ENCODE results near the gene KPNA6.
"Not testable (repeated sequence)": the region's sequence is repeated elsewhere in the genome, so short reads cannot be mapped to it uniquely, and the experiment has no call there.

Gene KPNA6

DNA sequence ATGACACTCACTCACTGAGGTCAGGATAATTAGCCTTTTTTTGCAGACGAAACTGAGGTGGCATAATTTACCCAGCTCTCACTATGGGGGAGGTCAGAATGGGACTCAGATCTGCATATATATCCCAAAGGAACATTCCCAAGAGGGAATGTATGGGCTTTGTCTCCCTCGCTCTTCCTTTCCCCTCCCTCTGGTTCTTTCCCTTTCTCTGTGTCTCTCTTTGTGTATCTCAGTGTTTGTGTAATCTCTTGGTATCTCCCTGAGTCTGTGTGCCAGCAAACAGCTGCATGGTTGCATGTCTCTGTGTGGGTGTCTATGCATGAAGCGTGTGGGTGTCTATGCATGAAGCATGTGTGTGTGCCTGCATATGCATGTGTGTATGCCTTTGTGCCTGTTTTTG lies 30.4 kb upstream of the KPNA6 start:
- no peak for DNase-seq (ENCODE audit: low spot score in 2 of 2)
- H3K27me3 ChIP-seq (ENCODE audit: low read depth), result no peaks in the 10 kb centered on the region
- in situ Hi-C loops (cut with MboI; ENCODE audit: low sequenced_read_pairs), result no loop called here
- H3K36me3 ChIP-seq (replicated peaks), result peaks cover 41% of the 10 kb centered on the region
- no peaks in the 10 kb centered on the region for H3K9me3 ChIP-seq
- no peak overlapping the region for H3K4me3 ChIP-seq
- peaks cover 3% of the 10 kb centered on the region; the same call in 1 of the 2 replicates for H3K4me1 ChIP-seq

DNA sequence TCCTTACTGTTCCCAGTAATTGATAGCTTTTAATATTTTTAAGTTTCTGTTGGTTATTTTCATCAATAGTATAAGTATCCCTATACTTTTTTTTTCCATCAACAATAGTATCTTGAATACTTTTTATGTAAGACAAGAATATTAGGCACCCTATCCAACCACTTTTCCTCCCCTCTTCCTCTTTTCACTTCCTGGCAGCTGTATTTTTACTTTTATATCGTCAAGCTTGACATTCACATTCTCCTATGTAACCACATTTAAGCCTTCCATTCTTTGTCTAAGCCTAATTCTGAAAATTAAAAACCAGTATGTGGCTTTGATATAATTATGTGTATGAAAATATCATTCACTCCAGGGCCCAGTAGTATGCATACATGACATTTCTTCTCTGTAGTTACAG lies 25.8 kb upstream of the KPNA6 start:
- H3K4me1 ChIP-seq, result no peaks in the 10 kb centered on the region
- in situ Hi-C loops (cut with MboI; ENCODE audit: low sequenced_read_pairs), result no loop called here
- no peaks in the 10 kb centered on the region for H3K9me3 ChIP-seq
- H3K4me3 ChIP-seq, result no peak overlapping the region
- H3K27me3 ChIP-seq (ENCODE audit: low read depth), result no peaks in the 10 kb centered on the region
- no peak for DNase-seq (ENCODE audit: low spot score in 2 of 2)
- H3K36me3 ChIP-seq (replicated peaks), result peaks cover 55% of the 10 kb centered on the region

DNA sequence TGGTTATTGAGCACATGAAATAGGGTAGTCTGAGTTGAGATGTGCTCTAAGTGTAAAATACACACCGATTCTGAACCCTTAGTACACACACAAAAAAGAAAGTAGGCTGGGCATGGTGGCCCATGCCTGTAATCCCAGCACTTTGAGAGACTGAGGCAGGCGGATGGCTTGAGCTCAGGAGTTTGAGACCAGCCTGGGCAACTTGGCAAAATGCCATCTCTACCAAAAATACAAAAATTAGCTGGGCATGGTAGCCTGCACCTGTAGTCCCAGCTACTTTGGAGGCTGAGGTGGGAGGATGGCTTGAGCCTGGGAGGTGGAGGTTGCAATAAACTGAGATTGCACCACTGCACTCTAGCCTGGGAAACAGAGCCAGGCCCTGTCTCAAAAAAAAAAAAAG lies 21.5 kb upstream of the KPNA6 start:
- DNase-seq (ENCODE audit: low spot score in 2 of 2); H3K27me3 ChIP-seq (ENCODE audit: low read depth); H3K9me3 ChIP-seq; H3K4me1 ChIP-seq; H3K4me3 ChIP-seq; in situ Hi-C loops (cut with MboI; ENCODE audit: low sequenced_read_pairs): not testable (repeated sequence)
- peaks cover 35% of the 10 kb centered on the region for H3K36me3 ChIP-seq (replicated peaks)

DNA sequence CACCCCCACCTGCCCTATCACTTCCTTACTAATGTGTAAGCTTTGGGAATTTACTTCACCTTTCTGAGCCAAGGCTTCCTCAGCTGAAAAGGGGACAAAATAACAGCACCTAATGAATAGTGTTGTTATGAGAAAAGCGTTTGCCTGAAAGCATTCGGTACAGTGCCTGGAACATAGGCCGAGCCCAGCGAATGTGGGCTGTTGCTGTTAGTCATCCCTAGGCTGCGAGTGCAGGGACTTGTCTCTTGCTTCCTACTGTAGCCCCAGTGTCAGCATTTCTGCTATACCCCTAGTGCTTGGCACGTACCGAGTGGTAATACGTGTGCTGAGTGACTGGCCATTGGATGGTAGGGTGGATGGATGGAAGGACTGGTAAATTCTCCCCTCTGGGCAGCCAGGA lies 16.7 kb upstream of the KPNA6 start:
- in situ Hi-C loops (cut with MboI; ENCODE audit: low sequenced_read_pairs), result no loop called here
- peaks cover 41% of the 10 kb centered on the region for H3K36me3 ChIP-seq (replicated peaks)
- H3K27me3 ChIP-seq (ENCODE audit: low read depth), result no peaks in the 10 kb centered on the region
- DNase-seq (ENCODE audit: low spot score in 2 of 2), result no peak
- H3K4me1 ChIP-seq, result no peaks in the 10 kb centered on the region
- no peaks in the 10 kb centered on the region for H3K9me3 ChIP-seq
- no peak overlapping the region for H3K4me3 ChIP-seq

GRCh38 chr1:32091591-32091990 lies 16.3 kb upstream of the KPNA6 start:
- DNase-seq (ENCODE audit: low spot score in 2 of 2), result no peak
- no peaks in the 10 kb centered on the region for H3K4me1 ChIP-seq
- in situ Hi-C loops (cut with MboI; ENCODE audit: low sequenced_read_pairs), result no loop called here
- H3K9me3 ChIP-seq, result no peaks in the 10 kb centered on the region
- no peak overlapping the region for H3K4me3 ChIP-seq
- H3K27me3 ChIP-seq (ENCODE audit: low read depth), result no peaks in the 10 kb centered on the region
- H3K36me3 ChIP-seq (replicated peaks), result peaks cover 40% of the 10 kb centered on the region

DNA sequence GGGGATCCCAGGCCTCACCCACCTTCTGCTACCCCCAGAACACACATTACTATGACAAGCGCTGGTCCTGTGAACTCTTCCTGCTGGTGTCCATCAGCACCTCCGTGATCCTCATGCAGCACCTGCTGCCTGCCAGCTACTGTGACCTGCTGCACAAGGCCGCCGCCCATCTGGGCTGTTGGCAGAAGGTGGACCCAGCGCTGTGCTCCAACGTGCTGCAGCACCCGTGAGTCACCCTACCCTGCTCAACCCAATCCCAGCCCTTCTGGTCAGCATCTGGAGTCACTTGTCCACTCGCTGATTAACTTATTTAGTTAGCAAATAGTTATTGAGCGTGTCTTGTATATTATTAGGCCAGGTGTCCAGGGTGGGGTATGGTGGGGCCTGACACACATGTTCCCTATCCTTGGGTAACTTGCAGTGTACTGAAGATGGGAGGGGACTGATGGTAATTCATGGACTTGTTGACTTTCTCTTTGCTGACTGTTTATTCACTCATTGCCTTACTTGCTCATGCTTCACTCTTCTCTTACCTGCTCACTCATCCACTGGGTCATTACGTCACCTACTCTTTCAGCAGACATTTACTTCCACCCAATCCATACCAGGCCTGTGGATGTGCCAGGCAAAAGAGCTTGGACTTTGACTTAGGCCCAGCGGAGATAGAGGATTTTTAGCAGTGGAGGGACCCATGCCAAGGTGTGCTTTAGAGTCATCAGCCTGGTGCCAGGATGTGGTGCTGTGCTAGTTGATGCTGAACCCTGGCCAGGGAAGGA lies 12.9 kb upstream of the KPNA6 start:
- Histone ChIP-seq H3K27me3 (ENCODE audit: low read depth) (no peaks in the 10 kb centered on the region), H3K9me3 (no peaks in the 10 kb centered on the region), H3K4me3 (no peak overlapping the region), H3K36me3 (replicated peaks) (peaks cover 50% of the 10 kb centered on the region), H3K4me1 (no peaks in the 10 kb centered on the region)
- DNase-seq (ENCODE audit: low spot score in 2 of 2), result no peak
- in situ Hi-C loops (cut with MboI; ENCODE audit: low sequenced_read_pairs), result no loop called here

- H3K36me3 ChIP-seq (replicated peaks), result peaks cover 36% of the 10 kb centered on the region
- in situ Hi-C loops (cut with MboI; ENCODE audit: low sequenced_read_pairs), result no loop called here
- H3K4me1 ChIP-seq, result no peaks in the 10 kb centered on the region
- no peak overlapping the region for H3K4me3 ChIP-seq
- H3K27me3 ChIP-seq (ENCODE audit: low read depth), result no peaks in the 10 kb centered on the region
- no peak for DNase-seq (ENCODE audit: low spot score in 2 of 2)
- H3K9me3 ChIP-seq, result no peaks in the 10 kb centered on the region
Observed at GRCh38 chr1:32099426-32099825, 8.4 kb upstream of the KPNA6 start.

GRCh38 chr1:32100359-32100758 lies 7.5 kb upstream of the KPNA6 start:
- in situ Hi-C loops (cut with MboI; ENCODE audit: low sequenced_read_pairs), result no loop called here
- no peak for DNase-seq (ENCODE audit: low spot score in 2 of 2)
- no peaks in the 10 kb centered on the region for H3K9me3 ChIP-seq
- no peaks in the 10 kb centered on the region for H3K27me3 ChIP-seq (ENCODE audit: low read depth)
- no peaks in the 10 kb centered on the region for H3K4me1 ChIP-seq
- H3K36me3 ChIP-seq (replicated peaks), result peaks cover 26% of the 10 kb centered on the region
- no peak overlapping the region for H3K4me3 ChIP-seq

GRCh38 chr1:32100807-32101708 lies 6.8 kb upstream of the KPNA6 start:
- Histone ChIP-seq H3K4me1 (no peaks in the 10 kb centered on the region), H3K9me3 (no peaks in the 10 kb centered on the region), H3K27me3 (ENCODE audit: low read depth) (no peaks in the 10 kb centered on the region), H3K36me3 (replicated peaks) (peaks cover 19% of the 10 kb centered on the region), H3K4me3 (no peak overlapping the region)
- no peak for DNase-seq (ENCODE audit: low spot score in 2 of 2)
- in situ Hi-C loops (cut with MboI; ENCODE audit: low sequenced_read_pairs), result no loop called here

DNA sequence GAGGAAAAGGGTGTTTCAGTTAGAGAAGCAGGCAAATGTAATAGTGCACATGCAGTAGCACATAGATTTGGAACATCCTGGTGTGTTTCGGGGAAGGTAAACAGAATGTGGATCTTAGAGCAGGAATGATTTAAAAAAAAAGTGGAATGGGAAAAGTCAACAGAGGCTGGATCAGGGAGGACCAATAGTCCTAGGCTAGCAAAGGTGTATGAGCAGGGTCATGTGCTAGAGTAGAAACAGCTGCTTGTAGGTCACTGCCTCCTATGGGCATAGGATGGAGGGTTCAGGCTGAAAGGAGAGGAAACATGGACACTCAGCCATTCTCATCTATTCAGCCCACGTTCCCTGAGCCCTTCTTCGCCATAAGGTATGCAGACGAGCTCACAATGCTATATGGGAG lies 3.7 kb upstream of the KPNA6 start:
- no peaks in the 10 kb centered on the region for H3K9me3 ChIP-seq
- peaks cover 17% of the 10 kb centered on the region for H3K36me3 ChIP-seq (replicated peaks)
- H3K4me3 ChIP-seq, result no peak overlapping the region
- no peak for DNase-seq (ENCODE audit: low spot score in 2 of 2)
- peaks cover 5% of the 10 kb centered on the region for H3K4me1 ChIP-seq
- in situ Hi-C loops (cut with MboI; ENCODE audit: low sequenced_read_pairs), result no loop called here
- H3K27me3 ChIP-seq (ENCODE audit: low read depth), result no peaks in the 10 kb centered on the region

DNA sequence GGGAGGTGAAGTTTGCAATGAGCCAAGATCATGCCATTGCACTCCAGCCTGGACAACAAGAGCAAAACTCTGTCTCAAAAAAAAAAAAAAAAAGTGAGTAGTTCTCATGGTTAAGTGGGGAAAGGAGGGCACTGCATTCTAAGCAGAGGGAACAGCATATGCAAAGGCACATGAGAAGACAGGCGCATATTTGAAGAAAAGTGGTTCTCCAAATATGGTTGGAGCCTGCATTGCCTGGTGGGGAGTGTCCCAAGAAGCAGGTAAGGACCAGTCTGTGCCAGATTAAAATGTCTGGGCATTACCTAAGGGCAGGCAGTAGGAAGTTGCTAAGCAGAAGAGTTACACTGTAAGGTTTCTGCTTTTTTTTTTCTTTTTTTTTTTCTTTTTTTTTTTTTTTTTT lies 2.5 kb upstream of the KPNA6 start:
- H3K27me3 ChIP-seq (ENCODE audit: low read depth), result no peaks in the 10 kb centered on the region
- H3K9me3 ChIP-seq, result no peaks in the 10 kb centered on the region
- DNase-seq (ENCODE audit: low spot score in 2 of 2), result no peak
- peaks cover 6% of the 10 kb centered on the region for H3K4me1 ChIP-seq
- H3K36me3 ChIP-seq (replicated peaks), result peaks cover 12% of the 10 kb centered on the region
- H3K4me3 ChIP-seq, result no peak overlapping the region
- in situ Hi-C loops (cut with MboI; ENCODE audit: low sequenced_read_pairs), result no loop called here

DNA sequence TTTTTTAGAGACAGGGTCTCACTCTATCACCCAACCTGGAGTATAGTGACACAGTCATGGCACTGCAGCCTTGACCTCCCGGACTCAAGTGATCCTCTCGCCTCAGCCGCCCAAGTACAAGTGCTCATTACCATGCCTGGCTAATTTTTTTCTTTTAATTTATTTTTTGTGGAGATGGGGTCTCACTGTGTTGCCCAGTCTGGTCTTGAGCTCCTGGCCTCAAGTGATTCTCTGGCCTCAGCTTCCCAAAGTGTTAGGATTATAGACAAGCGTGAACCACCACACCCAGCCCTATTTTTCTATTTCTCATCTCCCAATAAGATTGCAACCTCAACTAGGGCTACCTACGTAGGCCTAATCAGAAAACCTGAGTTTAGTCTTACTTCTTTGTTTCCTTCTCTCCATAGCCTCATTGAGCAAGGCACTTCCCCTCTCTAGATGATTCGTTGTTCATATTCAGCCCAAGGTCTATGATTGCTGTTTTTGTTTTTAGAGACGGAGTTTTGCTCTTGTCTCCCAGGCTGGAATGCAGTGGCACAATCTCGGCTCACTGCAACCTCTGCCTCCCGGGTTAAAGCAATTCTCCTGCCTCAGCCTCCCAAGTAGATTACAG lies 1.1 kb upstream of the KPNA6 start:
- in situ Hi-C loops (cut with MboI; ENCODE audit: low sequenced_read_pairs), result no loop called here
- no peak overlapping the region; the same call in 1 of the 2 replicates for H3K4me3 ChIP-seq
- H3K27me3 ChIP-seq (ENCODE audit: low read depth), result no peaks in the 10 kb centered on the region
- H3K9me3 ChIP-seq, result no peaks in the 10 kb centered on the region
- DNase-seq (ENCODE audit: low spot score in 2 of 2), result no peak
- H3K36me3 ChIP-seq (replicated peaks), result peaks cover 6% of the 10 kb centered on the region
- peaks cover 6% of the 10 kb centered on the region for H3K4me1 ChIP-seq

DNA sequence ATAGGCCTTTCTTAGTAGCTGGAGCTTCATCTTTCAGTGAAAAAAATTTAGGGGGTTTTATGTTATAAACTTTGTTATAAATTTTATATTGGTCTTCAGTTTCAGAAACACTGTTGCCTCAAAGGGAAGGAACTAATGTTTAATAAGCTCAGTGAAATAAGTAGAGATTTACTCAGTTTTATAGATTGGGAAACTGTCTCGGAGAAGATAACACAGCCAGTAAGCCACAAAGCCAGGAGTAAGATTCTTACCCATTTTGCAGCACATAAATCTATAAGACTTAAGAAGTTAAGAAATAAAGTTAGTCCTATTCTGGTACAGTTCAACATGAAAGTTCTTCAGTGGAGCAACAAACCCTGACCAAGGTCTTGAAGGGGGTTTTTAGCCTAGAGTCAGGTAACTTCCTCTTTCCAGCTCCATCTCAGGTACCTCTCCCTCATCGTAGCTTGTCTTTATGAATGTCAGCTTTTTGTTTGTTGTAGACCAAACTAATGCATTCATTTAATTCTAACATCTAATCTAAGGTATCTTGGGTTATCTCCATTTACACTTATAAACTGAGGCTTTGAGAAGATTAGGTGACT lies 3.3 kb downstream of the KPNA6 start:
- in situ Hi-C loops (cut with MboI; ENCODE audit: low sequenced_read_pairs), result no loop called here
- no peak for DNase-seq (ENCODE audit: low spot score in 2 of 2)

More for the DNA sequence above, 3.3 kb downstream of the KPNA6 start:
- peaks cover 13% of the 10 kb centered on the region for H3K36me3 ChIP-seq (replicated peaks)
- H3K4me3 ChIP-seq, result no peak overlapping the region
- no peaks in the 10 kb centered on the region for H3K27me3 ChIP-seq (ENCODE audit: low read depth)
- H3K4me1 ChIP-seq, result peaks cover 6% of the 10 kb centered on the region
- H3K9me3 ChIP-seq, result no peaks in the 10 kb centered on the region

Data from HAP-1 (cell line).